Epidermal melanocyte (primary cell): Measurements from ENCODE around the gene NUDT16L1.
A peak's percentile ranks its signal among the peaks of the same experiment; 100 is the strongest.
"Not testable (repeated sequence)": the region's sequence is repeated elsewhere in the genome, so short reads cannot be mapped to it uniquely, and the experiment has no call there.

Source experiments
- DNase-seq: peaks from one replicate; pipeline ENCODE4 v3.0.0; 2011; ENCODE audit warnings: low spot score; ENCODE audit not compliant: insufficient read length

NUDT16L1 gene

GRCh38 chr16:4713663-4714501 lies 20.5 kb downstream of the NUDT16L1 start:
- no peak for DNase-seq

- DNase-seq = no peak
These were observed 21.6 kb downstream of the NUDT16L1 start for GRCh38 chr16:4714996-4715395.

GRCh38 chr16:4718466-4718865 lies 25.1 kb downstream of the NUDT16L1 start:
- no peak for DNase-seq

- no peak for DNase-seq
These were observed 29.9 kb downstream of the NUDT16L1 start for GRCh38 chr16:4723071-4723767.

- no peak for DNase-seq
These were observed 31.4 kb downstream of the NUDT16L1 start for GRCh38 chr16:4724661-4725270.

- DNase-seq = no peak
These were observed 33.3 kb downstream of the NUDT16L1 start for GRCh38 chr16:4726616-4727015.

- DNase-seq = no peak
These were observed 35.3 kb downstream of the NUDT16L1 start for GRCh38 chr16:4728676-4729075.

- DNase-seq = no peak
These were observed 36.5 kb downstream of the NUDT16L1 start for GRCh38 chr16:4729876-4730275.

GRCh38 chr16:4733211-4733742 lies 39.9 kb downstream of the NUDT16L1 start:
- DNase-seq = no peak

- no peak for DNase-seq
These were observed 40.3 kb downstream of the NUDT16L1 start for GRCh38 chr16:4733747-4734062.

- DNase-seq = peak; percentile 95
These were observed 40.8 kb downstream of the NUDT16L1 start, which contains the start of the genes ANKS3 and DNAAF8 for GRCh38 chr16:4734063-4734729. ANKS3 (minus strand) TSS chr16:4734271; CDS start chr16:4730149, 4,122 bp downstream. DNAAF8 (plus strand) TSS chr16:4734537; CDS start chr16:4736515, 1,978 bp downstream.

GRCh38 chr16:4734730-4735535 lies 41.6 kb downstream of the NUDT16L1 start:
- peak; percentile 77 for DNase-seq

GRCh38 chr16:4736546-4736945 lies 43.2 kb downstream of the NUDT16L1 start:
- no peak for DNase-seq

- no peak for DNase-seq
These were observed 44.2 kb downstream of the NUDT16L1 start for GRCh38 chr16:4737545-4737944.

- DNase-seq = not testable (repeated sequence)
These were observed 45.0 kb downstream of the NUDT16L1 start for GRCh38 chr16:4738370-4738769.

GRCh38 chr16:4743226-4743878 lies 50.0 kb downstream of the NUDT16L1 start:
- DNase-seq = peak; percentile 2

GRCh38 chr16:4744555-4745273 lies 51.4 kb downstream of the NUDT16L1 start:
- DNase-seq = peak; percentile 0

GRCh38 chr16:4745274-4745569 lies 51.9 kb downstream of the NUDT16L1 start:
- peak; percentile 5 for DNase-seq
